MM.1S (cell line): ENCODE data around the gene CHTOP.

Experiments used
- DNase-seq: peaks from one replicate; pipeline ENCODE4 v3.0.0-alpha.2; 2015
- H2AFZ ChIP-seq: fragments of 300-600 bp; sonication (generic); 2 replicates; pipeline ENCODE4 v1.6.0; 2016; ENCODE audit warnings: antibody characterized with exemption, low read length
- H3F3A ChIP-seq: fragments of 300-600 bp; sonication (generic); 2 replicates; pipeline ENCODE4 v1.6.1; 2016; ENCODE audit warnings: mild to moderate bottlenecking, antibody characterized with exemption, low read length, moderate library complexity, mixed read lengths; ENCODE audit not compliant: insufficient read depth
- H3K27ac ChIP-seq: fragments of 300-600 bp; sonication (generic); 2 replicates; pipeline ENCODE4 v1.5.1; 2016; ENCODE audit warnings: mild to moderate bottlenecking, low read length
- H3K27me3 ChIP-seq: fragments of 300-600 bp; sonication (generic); replicated peaks from 2 replicates; pipeline ENCODE4 v1.6.0; 2016; ENCODE audit warnings: low read length; ENCODE audit not compliant: insufficient read depth
- H3K36me3 ChIP-seq: fragments of 300-600 bp; sonication (generic); replicated peaks from 2 replicates; pipeline ENCODE4 v1.6.1; 2016; ENCODE audit warnings: mild to moderate bottlenecking, low read length, mixed read lengths; ENCODE audit not compliant: insufficient read depth
- H3K4me1 ChIP-seq: fragments of 300-600 bp; sonication (generic); 2 replicates; pipeline ENCODE4 v1.6.1; 2016; ENCODE audit warnings: low read length, mixed read lengths
- H3K4me2 ChIP-seq: fragments of 300-600 bp; sonication (generic); 2 replicates; pipeline ENCODE4 v1.6.0; 2016; ENCODE audit warnings: low read depth, low read length
- H3K4me3 ChIP-seq: fragments of 300-600 bp; sonication (generic); 2 replicates; pipeline ENCODE4 v1.5.1; 2016; ENCODE audit warnings: low read length, mixed read lengths
- H3K79me2 ChIP-seq: fragments of 300-600 bp; sonication (generic); 2 replicates; pipeline ENCODE4 v1.6.1; 2016; ENCODE audit warnings: mixed run types, low read length, mixed read lengths
- H3K9ac ChIP-seq: fragments of 300-600 bp; sonication (generic); 2 replicates; pipeline ENCODE4 v1.6.1; 2016; ENCODE audit warnings: low read length, mixed read lengths
- H3K9me2 ChIP-seq: fragments of 300-600 bp; sonication (generic); replicated peaks from 2 replicates; pipeline ENCODE4 v1.6.1; 2016; ENCODE audit warnings: mild to moderate bottlenecking, low read length, mixed read lengths; ENCODE audit not compliant: insufficient read depth
- H3K9me3 ChIP-seq: fragments of 300-600 bp; sonication (generic); replicated peaks from 2 replicates; pipeline ENCODE4 v1.6.1; 2016; ENCODE audit warnings: mild to moderate bottlenecking, low read length, mixed read lengths; ENCODE audit not compliant: insufficient read depth
- H4K20me1 ChIP-seq: fragments of 300-600 bp; sonication (generic); 2 replicates; pipeline ENCODE4 v1.6.1; 2016; ENCODE audit warnings: mild to moderate bottlenecking, low read length, moderate library complexity, mixed read lengths; ENCODE audit not compliant: insufficient read depth
- EZH2 ChIP-seq: fragments of 300-600 bp; sonication (generic); optimal IDR thresholded peaks from 2 replicates; pipeline ENCODE3; 2017; ENCODE audit warnings: low read depth, mild to moderate bottlenecking, antibody characterized with exemption, low read length, mixed read lengths
- EZH2phosphoT487 ChIP-seq: fragments of 300-600 bp; sonication (generic); IDR thresholded peaks from 2 replicates; pipeline ENCODE4 v1.6.1; 2018; ENCODE audit warnings: antibody characterized with exemption, low read length
- TF ChIP-seq, protein P1 (sequence below): fragments of 300-600 bp; sonication (generic); IDR thresholded peaks from 2 replicates; pipeline ENCODE4 v1.5.1; 2016; ENCODE audit warnings: antibody characterized with exemption, low read length, mixed read lengths

CHTOP gene

GRCh38 chr1:153629343-153629665 lies 4.6 kb upstream of the CHTOP start:
- Histone ChIP-seq H3K9ac (no peak overlapping the region), H3K4me2 (no peak overlapping the region), H2AFZ (no peak overlapping the region), H3K27ac (no peak overlapping the region), H3K79me2 (peaks cover 3% of the 10 kb centered on the region), H4K20me1 (no peaks in the 10 kb centered on the region), H3K36me3 (no peaks in the 10 kb centered on the region), H3F3A (peaks cover 4% of the 10 kb centered on the region; the same call in 1 of the 2 replicates), H3K4me1 (peaks cover 4% of the 10 kb centered on the region; the same call in 1 of the 2 replicates), H3K27me3 (no peaks in the 10 kb centered on the region), H3K9me3 (no peaks in the 10 kb centered on the region), H3K9me2 (no peaks in the 10 kb centered on the region), H3K4me3 (no peak overlapping the region)
- TF ChIP-seq, protein P1, sequence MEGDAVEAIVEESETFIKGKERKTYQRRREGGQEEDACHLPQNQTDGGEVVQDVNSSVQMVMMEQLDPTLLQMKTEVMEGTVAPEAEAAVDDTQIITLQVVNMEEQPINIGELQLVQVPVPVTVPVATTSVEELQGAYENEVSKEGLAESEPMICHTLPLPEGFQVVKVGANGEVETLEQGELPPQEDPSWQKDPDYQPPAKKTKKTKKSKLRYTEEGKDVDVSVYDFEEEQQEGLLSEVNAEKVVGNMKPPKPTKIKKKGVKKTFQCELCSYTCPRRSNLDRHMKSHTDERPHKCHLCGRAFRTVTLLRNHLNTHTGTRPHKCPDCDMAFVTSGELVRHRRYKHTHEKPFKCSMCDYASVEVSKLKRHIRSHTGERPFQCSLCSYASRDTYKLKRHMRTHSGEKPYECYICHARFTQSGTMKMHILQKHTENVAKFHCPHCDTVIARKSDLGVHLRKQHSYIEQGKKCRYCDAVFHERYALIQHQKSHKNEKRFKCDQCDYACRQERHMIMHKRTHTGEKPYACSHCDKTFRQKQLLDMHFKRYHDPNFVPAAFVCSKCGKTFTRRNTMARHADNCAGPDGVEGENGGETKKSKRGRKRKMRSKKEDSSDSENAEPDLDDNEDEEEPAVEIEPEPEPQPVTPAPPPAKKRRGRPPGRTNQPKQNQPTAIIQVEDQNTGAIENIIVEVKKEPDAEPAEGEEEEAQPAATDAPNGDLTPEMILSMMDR: no peak
- TF ChIP-seq EZH2phosphoT487 (no peak), EZH2 (no peak)
- no peak for DNase-seq

DNA sequence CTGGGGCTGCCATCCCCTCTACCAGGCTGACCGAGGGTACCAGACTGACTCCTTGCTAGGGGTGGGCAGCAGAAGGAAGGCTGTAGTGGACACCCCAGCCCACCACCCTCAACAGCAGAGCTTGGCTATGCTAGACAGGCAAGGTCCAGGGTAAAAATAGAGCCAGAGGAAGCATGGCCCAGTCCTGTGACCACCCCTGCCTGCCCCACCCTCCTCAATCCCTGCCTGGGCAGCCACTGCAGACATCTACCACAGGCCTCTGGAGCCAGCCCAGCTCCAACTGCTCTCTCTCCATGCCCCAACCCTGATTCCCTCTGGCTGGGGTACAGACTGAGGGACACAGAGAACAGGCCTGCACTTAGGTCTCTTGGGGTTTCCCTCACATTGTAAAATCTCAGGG lies 3.9 kb upstream of the CHTOP start:
- no peak overlapping the region for H3K27ac ChIP-seq
- H4K20me1 ChIP-seq: no peaks in the 10 kb centered on the region
- no peaks in the 10 kb centered on the region for H3K9me2 ChIP-seq
- H3K27me3 ChIP-seq: no peaks in the 10 kb centered on the region
- no peak overlapping the region for H3K4me2 ChIP-seq
- peaks cover 10% of the 10 kb centered on the region for H3K79me2 ChIP-seq
- peaks cover 4% of the 10 kb centered on the region; the same call in 1 of the 2 replicates for H3K4me1 ChIP-seq
- TF ChIP-seq EZH2 (no peak), EZH2phosphoT487 (no peak)
- TF ChIP-seq, protein P1: no peak
- DNase-seq: no peak
- no peak overlapping the region for H2AFZ ChIP-seq
- H3K4me3 ChIP-seq: no peak overlapping the region
- no peak overlapping the region for H3K9ac ChIP-seq
- no peaks in the 10 kb centered on the region for H3K36me3 ChIP-seq
- peaks cover 5% of the 10 kb centered on the region for H3F3A ChIP-seq
- no peaks in the 10 kb centered on the region for H3K9me3 ChIP-seq

DNA sequence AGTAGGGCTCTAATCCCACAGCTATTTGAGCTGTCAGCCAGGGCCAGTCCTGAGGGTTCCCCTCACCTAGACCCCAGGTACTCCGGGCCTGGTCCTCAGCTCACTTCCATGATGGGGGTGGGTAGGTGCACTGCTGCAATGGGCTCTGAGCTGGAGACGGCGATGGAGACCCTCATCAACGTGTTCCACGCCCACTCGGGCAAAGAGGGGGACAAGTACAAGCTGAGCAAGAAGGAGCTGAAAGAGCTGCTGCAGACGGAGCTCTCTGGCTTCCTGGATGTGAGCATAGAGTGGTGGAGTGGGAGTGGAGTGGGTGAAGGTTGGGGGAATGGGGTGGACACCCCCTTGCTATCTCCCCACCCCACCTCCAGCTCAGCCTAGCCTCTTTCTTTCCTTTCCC lies 3.5 kb upstream of the CHTOP start:
- no peak overlapping the region for H2AFZ ChIP-seq
- DNase-seq: no peak
- H3K9me3 ChIP-seq: no peaks in the 10 kb centered on the region
- no peak overlapping the region for H3K9ac ChIP-seq
- H3K79me2 ChIP-seq: peaks cover 14% of the 10 kb centered on the region
- H3K4me1 ChIP-seq: peaks cover 4% of the 10 kb centered on the region; the same call in 1 of the 2 replicates
- H3K27ac ChIP-seq: no peak overlapping the region
- TF ChIP-seq EZH2 (no peak), EZH2phosphoT487 (no peak)
- TF ChIP-seq, protein P1: no peak
- no peaks in the 10 kb centered on the region for H3K9me2 ChIP-seq
- H3K27me3 ChIP-seq: no peaks in the 10 kb centered on the region
- H3F3A ChIP-seq: peaks cover 5% of the 10 kb centered on the region
- no peaks in the 10 kb centered on the region for H3K36me3 ChIP-seq
- no peak overlapping the region for H3K4me2 ChIP-seq
- H4K20me1 ChIP-seq: no peaks in the 10 kb centered on the region
- H3K4me3 ChIP-seq: no peak overlapping the region
